Activated CD4-positive, alpha-beta T cell treated with anti-CD3 and anti-CD28 coated beads, Interleukin-2, amount 50 U/mL, for 1 hour (primary cell): ENCODE results near the gene ZSCAN4.

ENCODE experiments used
- DNase-seq: peaks from one replicate; pipeline ENCODE4 v3.0.0-alpha.2; 2020

Gene ZSCAN4

GRCh38 chr19:57682226-57682766, 13.6 kb downstream of the ZSCAN4 start:
- DNase-seq: no peak

- DNase-seq: no peak
These were observed 18.0 kb downstream of the ZSCAN4 start for GRCh38 chr19:57686727-57687126.

- DNase-seq: no peak
These were observed 18.8 kb downstream of the ZSCAN4 start for GRCh38 chr19:57687363-57688010.

- DNase-seq: no peak
These were observed 19.5 kb downstream of the ZSCAN4 start for GRCh38 chr19:57688011-57688763.

- DNase-seq: no peak
These were observed 21.0 kb downstream of the ZSCAN4 start for GRCh38 chr19:57689750-57690149.

- no peak for DNase-seq
These were observed 32.9 kb downstream of the ZSCAN4 start for GRCh38 chr19:57701625-57702024.

GRCh38 chr19:57706346-57706745, 37.6 kb downstream of the ZSCAN4 start:
- no peak for DNase-seq

- peak; percentile 30 for DNase-seq
These were observed 40.1 kb downstream of the ZSCAN4 start, which contains the start of gene ZNF154 for GRCh38 chr19:57708641-57709361. Gene ZNF154, minus strand, starts transcription at chr19:57709204. Its CDS starts 233 bp downstream, at chr19:57708971.

GRCh38 chr19:57709616-57710015, 40.9 kb downstream of the ZSCAN4 start:
- DNase-seq: no peak

- no peak for DNase-seq
These were observed 43.5 kb downstream of the ZSCAN4 start for GRCh38 chr19:57712222-57712621.

GRCh38 chr19:57719424-57719823, 50.7 kb downstream of the ZSCAN4 start:
- DNase-seq: no peak

- no peak for DNase-seq
These were observed 51.3 kb downstream of the ZSCAN4 start for GRCh38 chr19:57719901-57720519.

- DNase-seq: no peak
These were observed 52.1 kb downstream of the ZSCAN4 start for GRCh38 chr19:57720878-57721277.
